Measurements from ENCODE around the gene ASCL5.

The ASCL5 gene

DNA sequence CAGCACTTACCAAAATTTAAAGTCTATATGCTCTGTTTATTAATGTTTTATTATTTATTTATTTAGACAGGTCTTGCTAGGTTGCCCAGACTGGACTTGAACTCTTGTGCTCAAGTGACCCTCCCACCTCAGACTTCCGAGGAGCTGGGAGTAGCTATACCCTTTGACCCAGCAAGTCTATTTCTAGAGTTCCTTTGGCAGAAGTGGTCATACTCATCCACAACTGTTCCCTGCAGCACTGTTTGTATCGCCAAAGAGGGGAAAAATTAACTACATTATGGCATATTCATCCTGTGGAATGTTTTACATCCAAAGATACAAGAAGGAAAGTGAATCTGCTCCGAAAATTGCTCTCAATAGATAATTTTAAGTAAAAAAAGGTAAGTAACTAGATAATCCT is 43.2 kb downstream of the ASCL5 start:
- no peak for DNase-seq

DNA sequence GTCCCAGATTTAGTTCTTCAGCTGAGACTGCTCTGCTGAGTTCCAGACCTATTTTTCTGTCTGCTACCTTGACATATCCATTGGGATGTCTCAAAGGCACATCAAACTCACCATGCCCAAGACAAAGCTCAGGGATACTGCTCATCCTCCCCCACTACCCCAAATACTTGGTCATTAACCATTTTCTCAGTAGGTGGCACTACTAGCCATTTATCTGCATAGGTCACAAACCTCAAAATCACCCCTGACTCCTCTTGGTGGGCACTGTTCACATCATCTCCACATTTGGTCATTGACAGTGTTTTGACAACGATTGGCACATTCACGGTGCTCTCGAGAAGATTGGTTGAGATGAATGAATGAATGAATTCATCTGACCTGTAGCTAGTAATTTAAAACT is 46.8 kb downstream of the ASCL5 start:
- no peak for DNase-seq

- no peak for DNase-seq
These were observed 49.2 kb downstream of the ASCL5 start for GRCh38 chr1:201077736-201078135.

- DNase-seq = no peak
These were observed 49.9 kb downstream of the ASCL5 start for GRCh38 chr1:201077116-201077515.

GRCh38 chr1:201076092-201076491 is 50.9 kb downstream of the ASCL5 start:
- no peak for DNase-seq

DNA sequence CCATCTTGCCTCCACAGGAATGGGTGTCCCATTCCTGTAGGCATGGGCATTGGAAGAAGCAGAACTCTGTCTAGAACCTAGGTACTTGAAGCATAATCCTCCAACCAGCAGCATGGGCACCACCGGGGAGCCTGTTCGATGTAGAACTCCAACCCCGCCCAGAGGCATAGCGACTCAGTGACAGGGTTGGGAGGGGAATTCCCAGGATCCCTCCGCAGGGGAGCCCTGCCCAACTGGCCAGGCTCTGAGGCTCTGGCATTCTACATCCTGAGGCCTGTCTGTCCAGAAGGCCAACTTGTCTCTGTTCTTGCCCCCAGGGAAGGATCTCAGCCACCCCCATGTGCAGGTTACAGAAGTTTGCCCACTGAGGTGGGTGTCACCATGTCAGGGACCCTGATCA is 53.0 kb downstream of the ASCL5 start:
- no peak for DNase-seq

- no peak for DNase-seq
These were observed 54.1 kb downstream of the ASCL5 start for GRCh38 chr1:201072922-201073321.

- DNase-seq = no peak
These were observed 54.8 kb downstream of the ASCL5 start for GRCh38 chr1:201072149-201072548.

GRCh38 chr1:201069636-201070035 is 57.3 kb downstream of the ASCL5 start:
- DNase-seq = no peak

DNA sequence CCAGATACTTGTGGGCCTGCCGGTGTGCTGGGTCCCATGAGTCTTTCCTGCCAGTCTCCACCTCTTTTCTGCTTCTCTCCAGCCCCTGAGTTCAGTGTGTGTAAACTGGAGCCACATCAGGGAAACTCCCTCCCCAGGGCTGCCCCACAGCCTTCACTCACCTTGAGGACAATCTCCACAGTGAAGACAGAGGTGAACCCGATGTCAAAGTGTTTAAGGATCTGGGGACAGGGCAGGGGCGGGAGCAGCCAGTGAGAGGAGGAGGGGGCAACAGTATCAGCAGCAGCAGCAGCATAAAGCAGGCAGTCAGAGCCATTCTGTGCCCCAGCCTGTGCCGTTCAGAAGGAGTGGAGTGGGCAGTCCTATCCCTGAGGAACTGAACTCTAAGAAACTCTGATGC is 58.0 kb downstream of the ASCL5 start:
- no peak for DNase-seq

GRCh38 chr1:201066986-201067385 is 60.0 kb downstream of the ASCL5 start:
- DNase-seq = no peak

DNA sequence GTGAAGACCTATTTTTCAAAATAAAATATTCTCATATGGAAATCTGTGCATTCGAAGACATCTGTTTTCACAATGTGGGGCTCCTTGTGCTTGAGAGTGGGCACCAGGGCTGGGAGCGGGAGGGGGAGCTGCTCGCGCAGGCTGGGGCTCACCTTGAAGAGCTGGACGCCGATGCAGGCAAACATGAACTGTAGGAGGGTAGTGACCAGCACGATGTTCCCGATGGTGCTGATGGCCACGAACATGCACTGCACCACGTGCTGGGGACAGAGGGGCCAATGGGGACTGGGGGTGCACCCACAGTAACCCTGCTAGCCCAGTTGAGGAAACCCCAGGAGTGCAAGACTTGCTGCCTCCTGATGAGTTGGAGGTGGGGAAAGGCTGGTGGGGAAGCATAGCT is 61.3 kb downstream of the ASCL5 start:
- DNase-seq = no peak

DNA sequence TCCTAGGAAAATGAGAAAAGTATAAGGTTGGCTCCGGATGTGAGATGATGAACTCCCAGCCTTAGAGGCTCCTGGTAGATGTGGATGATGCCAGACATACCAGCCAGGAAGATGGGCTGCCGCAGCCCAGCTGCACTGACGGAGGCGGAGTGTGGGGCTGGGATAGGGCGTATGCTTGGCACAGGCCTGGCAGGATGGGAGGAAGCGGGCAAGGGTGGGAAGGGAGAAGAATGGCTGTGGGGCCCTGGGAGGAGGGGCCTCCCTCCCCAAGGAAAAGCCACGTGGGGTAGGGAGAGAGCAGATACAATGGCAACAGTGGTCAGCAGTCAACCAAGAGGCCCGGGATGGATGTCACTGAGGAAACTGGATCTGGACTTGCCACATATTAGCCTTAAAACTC is 62.2 kb downstream of the ASCL5 start:
- no peak for DNase-seq
